ENCODE results near the gene ACSBG1.

ACSBG1 gene, protein sequence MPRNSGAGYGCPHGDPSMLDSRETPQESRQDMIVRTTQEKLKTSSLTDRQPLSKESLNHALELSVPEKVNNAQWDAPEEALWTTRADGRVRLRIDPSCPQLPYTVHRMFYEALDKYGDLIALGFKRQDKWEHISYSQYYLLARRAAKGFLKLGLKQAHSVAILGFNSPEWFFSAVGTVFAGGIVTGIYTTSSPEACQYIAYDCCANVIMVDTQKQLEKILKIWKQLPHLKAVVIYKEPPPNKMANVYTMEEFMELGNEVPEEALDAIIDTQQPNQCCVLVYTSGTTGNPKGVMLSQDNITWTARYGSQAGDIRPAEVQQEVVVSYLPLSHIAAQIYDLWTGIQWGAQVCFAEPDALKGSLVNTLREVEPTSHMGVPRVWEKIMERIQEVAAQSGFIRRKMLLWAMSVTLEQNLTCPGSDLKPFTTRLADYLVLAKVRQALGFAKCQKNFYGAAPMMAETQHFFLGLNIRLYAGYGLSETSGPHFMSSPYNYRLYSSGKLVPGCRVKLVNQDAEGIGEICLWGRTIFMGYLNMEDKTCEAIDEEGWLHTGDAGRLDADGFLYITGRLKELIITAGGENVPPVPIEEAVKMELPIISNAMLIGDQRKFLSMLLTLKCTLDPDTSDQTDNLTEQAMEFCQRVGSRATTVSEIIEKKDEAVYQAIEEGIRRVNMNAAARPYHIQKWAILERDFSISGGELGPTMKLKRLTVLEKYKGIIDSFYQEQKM

GRCh38 chr15:78234515-78235040, at the start of gene ACSBG1:
Gene ACSBG1 (minus strand): TSS chr15:78234565. CDS start chr15:78234501, 64 bp downstream.
- FAIRE-seq = no peak
- no peak for DNase-seq (ENCODE audit: low spot score)

DNA sequence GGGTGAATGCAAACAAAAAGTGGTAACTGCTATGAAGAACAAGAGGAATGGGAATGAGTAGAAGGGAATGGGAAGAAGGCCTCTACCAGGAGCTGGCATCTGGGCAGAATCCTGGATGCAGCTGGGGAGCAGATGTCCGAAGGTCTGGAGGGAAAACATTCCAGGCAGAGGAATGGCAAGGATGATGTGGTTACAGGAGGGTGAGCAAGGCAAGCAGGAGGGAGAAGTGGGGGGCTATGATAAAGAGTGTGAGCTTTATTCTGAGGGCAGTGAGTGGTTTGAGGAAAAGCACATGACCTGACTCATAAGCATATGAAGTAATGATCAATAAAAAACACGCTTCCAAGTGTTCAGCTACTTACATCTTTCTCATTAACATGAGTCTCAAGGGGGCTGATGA, 48.0 kb upstream of the ACSBG1 start:
- no peak for FAIRE-seq
- DNase-seq (ENCODE audit: low spot score) = no peak

- no peak for DNase-seq (ENCODE audit: low spot score)
- FAIRE-seq = no peak
Measured at GRCh38 chr15:78280319-78281072, 46.1 kb upstream of the ACSBG1 start.

GRCh38 chr15:78276064-78276943, 41.9 kb upstream of the ACSBG1 start:
- FAIRE-seq = no peak
- DNase-seq (ENCODE audit: low spot score) = no peak

DNA sequence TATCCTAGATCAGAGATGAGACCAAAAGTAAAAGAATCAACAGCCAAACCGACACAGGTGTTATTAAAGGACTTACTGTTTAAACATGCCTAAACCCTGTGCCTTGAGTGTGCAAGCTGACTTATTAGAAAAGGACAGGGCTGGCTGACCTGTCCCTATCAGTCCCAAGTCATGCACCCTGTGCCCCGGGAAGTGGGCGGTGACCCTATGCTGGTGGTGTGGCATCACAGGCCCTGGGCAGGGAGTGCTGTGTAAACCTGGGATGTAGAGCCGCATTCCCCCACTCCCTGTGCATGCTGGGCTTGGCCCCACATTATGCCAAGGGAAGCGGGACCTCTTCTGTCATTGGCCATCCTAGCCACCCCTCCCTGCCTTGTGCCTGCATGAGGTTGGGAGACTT, 40.6 kb upstream of the ACSBG1 start:
- DNase-seq (ENCODE audit: low spot score) = no peak
- FAIRE-seq = no peak

GRCh38 chr15:78272776-78273175, 38.4 kb upstream of the ACSBG1 start:
- DNase-seq (ENCODE audit: low spot score) = no peak
- FAIRE-seq = no peak

- DNase-seq (ENCODE audit: low spot score) (no peak), FAIRE-seq (no peak)
Measured at GRCh38 chr15:78272316-78272715, 38.0 kb upstream of the ACSBG1 start.

- FAIRE-seq (no peak), DNase-seq (ENCODE audit: low spot score) (no peak)
Measured at GRCh38 chr15:78266806-78267205, 32.4 kb upstream of the ACSBG1 start.

DNA sequence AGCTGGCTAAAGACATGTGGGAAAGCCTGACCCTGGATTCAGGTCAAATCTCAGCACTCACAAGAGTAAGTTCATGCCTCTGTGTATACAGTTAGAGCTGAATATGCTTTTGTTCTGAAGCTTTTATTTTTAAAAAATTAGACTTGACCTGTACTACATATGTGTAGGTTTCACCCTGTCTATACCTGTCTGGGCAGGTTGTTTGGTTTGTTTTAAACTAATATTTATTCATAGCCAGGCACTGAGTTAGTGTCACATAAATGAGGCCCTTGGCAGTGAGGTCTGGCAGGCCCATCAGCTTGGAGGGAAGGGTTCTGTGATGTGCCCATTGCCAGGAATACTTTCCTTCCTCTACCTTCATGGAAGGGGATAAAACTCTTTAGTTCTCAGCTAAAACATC, 31.9 kb upstream of the ACSBG1 start:
- FAIRE-seq = no peak
- DNase-seq (ENCODE audit: low spot score) = no peak

DNA sequence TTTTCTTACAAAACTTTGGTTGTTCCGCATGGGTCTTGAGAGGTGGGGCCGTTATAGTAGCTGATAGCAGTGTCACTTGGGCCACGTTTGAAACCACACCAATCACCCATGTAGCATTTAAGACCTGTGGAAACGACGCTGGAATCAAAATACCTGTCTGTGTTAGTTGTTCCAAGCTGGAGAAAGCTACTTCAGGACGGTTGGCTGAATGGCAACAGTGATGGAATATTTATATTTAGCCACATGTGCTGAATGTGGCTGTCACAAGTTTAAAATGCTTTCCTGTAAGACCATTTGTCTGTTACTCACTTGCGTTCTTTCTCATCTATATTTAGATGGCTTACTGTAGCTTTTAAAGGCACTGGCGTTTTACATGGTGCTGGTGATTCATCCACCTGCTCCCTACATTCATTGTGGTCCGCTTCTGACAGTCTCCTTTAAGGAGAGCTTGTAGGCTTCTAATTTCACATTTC, 31.4 kb upstream of the ACSBG1 start:
- FAIRE-seq (no peak), DNase-seq (ENCODE audit: low spot score) (no peak)

DNA sequence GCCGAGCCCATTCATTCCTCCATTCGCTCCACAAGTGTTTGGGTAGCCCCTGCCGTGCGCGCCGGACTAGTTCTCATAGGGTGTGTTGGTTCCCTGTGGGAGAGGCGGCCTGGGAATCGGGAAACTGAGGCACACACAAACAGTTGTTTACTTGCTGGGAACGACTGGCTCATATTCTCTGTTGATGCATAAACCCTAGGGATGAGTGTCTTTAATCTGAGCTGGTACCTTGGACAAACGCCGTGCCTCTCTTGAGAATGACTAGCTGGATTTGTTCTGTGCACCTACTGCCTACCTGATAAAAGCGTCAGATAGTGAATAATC, 30.7 kb upstream of the ACSBG1 start:
- FAIRE-seq = no peak

GRCh38 chr15:78264304-78265136, 30.2 kb upstream of the ACSBG1 start, which contains the start of gene DNAJA4:
Gene DNAJA4 (plus strand): TSS chr15:78264562. CDS start chr15:78264764, 202 bp downstream.
- DNase-seq (ENCODE audit: low spot score) = no peak
- FAIRE-seq = no peak

More for the DNA sequence above, 30.7 kb upstream of the ACSBG1 start:
- no peak for DNase-seq (ENCODE audit: low spot score)

DNA sequence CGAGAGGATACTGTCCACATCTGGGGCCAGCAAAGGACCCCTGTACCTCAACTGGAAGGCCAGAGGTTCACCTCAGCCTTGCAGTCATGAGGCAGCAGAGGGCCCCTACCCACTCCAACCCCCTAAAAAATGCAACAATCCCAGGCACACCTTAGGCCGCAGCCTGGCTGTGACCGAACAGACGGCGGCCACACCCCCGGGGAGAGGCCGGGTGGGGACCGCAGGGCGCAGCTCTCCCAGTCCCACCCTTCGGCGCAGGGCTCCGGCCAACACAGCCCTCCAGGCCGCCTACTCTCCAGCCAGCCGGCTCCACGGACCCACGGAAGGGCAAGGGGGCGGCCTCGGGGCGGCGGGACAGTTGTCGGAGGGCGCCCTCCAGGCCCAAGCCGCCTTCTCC, 29.5 kb upstream of the ACSBG1 start:
- no peak for FAIRE-seq
- DNase-seq (ENCODE audit: low spot score) = no peak

- no peak for FAIRE-seq
Measured at GRCh38 chr15:78263351-78263781, 29.0 kb upstream of the ACSBG1 start.

GRCh38 chr15:78261062-78261461, 26.7 kb upstream of the ACSBG1 start:
- FAIRE-seq (no peak), DNase-seq (ENCODE audit: low spot score) (no peak)

More at GRCh38 chr15:78263351-78263781, 29.0 kb upstream of the ACSBG1 start:
- no peak for DNase-seq (ENCODE audit: low spot score)

GRCh38 chr15:78260489-78260888, 26.1 kb upstream of the ACSBG1 start:
- FAIRE-seq (no peak), DNase-seq (ENCODE audit: low spot score) (no peak)

- FAIRE-seq (no peak), DNase-seq (ENCODE audit: low spot score) (peak; percentile 73)
Measured at GRCh38 chr15:78259232-78259631, 24.9 kb upstream of the ACSBG1 start.

DNA sequence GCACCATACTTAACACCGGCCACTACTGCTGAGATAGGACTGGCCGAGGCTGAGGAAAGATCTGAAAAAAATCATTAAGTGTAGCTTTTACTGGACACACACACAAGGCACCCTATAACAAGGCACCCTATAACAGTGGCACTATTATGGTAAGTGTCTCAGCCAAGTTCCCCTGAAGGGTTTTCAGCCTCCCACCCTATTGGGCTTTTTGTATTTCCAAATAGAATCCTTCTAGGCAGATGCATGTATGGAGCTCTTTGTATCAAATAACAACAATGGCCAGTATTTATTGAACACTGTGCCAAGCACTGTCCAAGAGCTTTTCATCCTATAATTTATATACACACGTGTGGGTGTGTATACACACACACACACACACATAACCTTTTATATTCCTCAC, 23.3 kb upstream of the ACSBG1 start:
- FAIRE-seq (no peak), DNase-seq (ENCODE audit: low spot score) (no peak)

GRCh38 chr15:78256044-78256437, 21.7 kb upstream of the ACSBG1 start:
- FAIRE-seq = no peak
- DNase-seq (ENCODE audit: low spot score) = no peak
